Neural crest cell (in vitro differentiated cells): ENCODE measurements around the gene VWA7. TPM values are rescaled to one million over a fixed set of nuclear protein-coding genes. Genes with fewer than 3 reads are reported as not detected.

Experiments
- DNase-seq: peaks from one replicate; pipeline ENCODE4 v3.0.0; 2021; ENCODE audit warnings: low read depth, mixed read lengths, low spot score
- H3K27ac Mint-ChIP-seq: one replicate; pipeline ENCODE4 v1.8.0; 2021; ENCODE audit warnings: mild to moderate bottlenecking, mixed read lengths; ENCODE audit not compliant: unreplicated experiment
- H3K27me3 Mint-ChIP-seq: 2 replicates; pipeline ENCODE4 v1.8.0; 2021; ENCODE audit warnings: low read depth, mild to moderate bottlenecking, mixed read lengths
- H3K36me3 Mint-ChIP-seq: 2 replicates; pipeline ENCODE4 v1.8.0; 2021; ENCODE audit warnings: low read depth, mild to moderate bottlenecking, mixed read lengths
- H3K4me1 Mint-ChIP-seq: 2 replicates; pipeline ENCODE4 v1.8.0; 2021; ENCODE audit warnings: mixed read lengths
- H3K4me3 Mint-ChIP-seq: one replicate; pipeline ENCODE4 v1.8.0; 2021; ENCODE audit warnings: mild to moderate bottlenecking, mixed read lengths
- H3K9me3 Mint-ChIP-seq: 2 replicates; pipeline ENCODE4 v1.8.0; 2021; ENCODE audit warnings: mixed read lengths
- CTCF ChIP-seq: fragments of 200-600 bp; sonication (generic); conservative IDR thresholded peaks from 2 replicates; pipeline ENCODE4 v1.5.0; 2021; ENCODE audit warnings: antibody characterized with exemption, mild to moderate bottlenecking
- total RNA-seq: library from RNA; stranded (reverse); gene quantifications from 2 replicates; pipeline ENCODE4 v1.2.1, GENCODE V29; 2021

The VWA7 gene
- total RNA-seq, 1 donor from 2014 or later = 2.7 TPM

- TF ChIP-seq CTCF = no peak
- peaks cover 18% of the 10 kb centered on the region for H3K36me3 Mint-ChIP-seq
- DNase-seq = no peak
- H3K4me3 Mint-ChIP-seq = no peak overlapping the region
- no peak overlapping the region for H3K27ac Mint-ChIP-seq
- H3K9me3 Mint-ChIP-seq = no peaks in the 10 kb centered on the region
- H3K4me1 Mint-ChIP-seq = peaks cover 40% of the 10 kb centered on the region
- H3K27me3 Mint-ChIP-seq = no peaks in the 10 kb centered on the region
Measured at GRCh38 chr6:31765559-31765909, 11.6 kb downstream of the VWA7 start.

- Mint-ChIP-seq H3K4me1 (peaks cover 35% of the 10 kb centered on the region), H3K9me3 (no peaks in the 10 kb centered on the region), H3K27me3 (no peaks in the 10 kb centered on the region), H3K4me3 (no peak overlapping the region), H3K27ac (no peak overlapping the region), H3K36me3 (peaks cover 24% of the 10 kb centered on the region)
- TF ChIP-seq CTCF = no peak
- DNase-seq = no peak
Measured at GRCh38 chr6:31764198-31764597, 12.9 kb downstream of the VWA7 start.

- no peak for DNase-seq
- Mint-ChIP-seq H3K9me3 (no peaks in the 10 kb centered on the region), H3K27ac (peak overlapping the region; percentile 89), H3K27me3 (no peaks in the 10 kb centered on the region), H3K36me3 (peaks cover 28% of the 10 kb centered on the region), H3K4me1 (peaks cover 35% of the 10 kb centered on the region), H3K4me3 (peak overlapping the region; percentile 47)
- no peak for TF ChIP-seq CTCF
Measured at GRCh38 chr6:31763619-31763940, 13.5 kb downstream of the VWA7 start.

GRCh38 chr6:31762878-31763618 is 14.1 kb downstream of the VWA7 start:
- TF ChIP-seq CTCF = no peak
- Mint-ChIP-seq H3K27me3 (no peaks in the 10 kb centered on the region), H3K36me3 (peaks cover 29% of the 10 kb centered on the region), H3K9me3 (no peaks in the 10 kb centered on the region), H3K4me1 (peaks cover 35% of the 10 kb centered on the region), H3K27ac (peak overlapping the region; percentile 89), H3K4me3 (peak overlapping the region; percentile 47)
- no peak for DNase-seq

GRCh38 chr6:31762356-31762755 is 14.8 kb downstream of the VWA7 start, which contains the start of gene SAPCD1:
SAPCD1 (plus strand) TSS chr6:31762656; CDS start chr6:31763055, 399 bp downstream.
- no peaks in the 10 kb centered on the region for H3K9me3 Mint-ChIP-seq
- no peak for TF ChIP-seq CTCF
- H3K36me3 Mint-ChIP-seq = peaks cover 29% of the 10 kb centered on the region
- DNase-seq = no peak
- peaks cover 35% of the 10 kb centered on the region for H3K4me1 Mint-ChIP-seq
- H3K27ac Mint-ChIP-seq = peak within 1 kb of the TSS; percentile 89
- H3K27me3 Mint-ChIP-seq = no peaks in the 10 kb centered on the region
- peak within 1 kb of the TSS; percentile 47 for H3K4me3 Mint-ChIP-seq
